D721Med (cell line): ENCODE data around the gene TPRX1.

Source experiments
- DNase-seq: peaks from one replicate; pipeline ENCODE4 v3.0.0; 2011; ENCODE audit warnings: low spot score; ENCODE audit not compliant: insufficient read length
- FAIRE-seq: peaks from 2 replicates; lab custom pipeline; 2011; peaks lifted over from hg19 to GRCh38; lab: Jason Lieb, UNC
- TF ChIP-seq, protein P1 (sequence below): IDR thresholded peaks from 2 replicates; pipeline ENCODE4 v1.5.1; 2012; ENCODE audit warnings: mild to moderate bottlenecking, control low read depth; ENCODE audit not compliant: insufficient read depth; ENCODE audit errors: missing control alignments

Gene TPRX1

GRCh38 chr19:47757617-47758442 is 46.5 kb downstream of the TPRX1 start:
- TF ChIP-seq, protein P1, sequence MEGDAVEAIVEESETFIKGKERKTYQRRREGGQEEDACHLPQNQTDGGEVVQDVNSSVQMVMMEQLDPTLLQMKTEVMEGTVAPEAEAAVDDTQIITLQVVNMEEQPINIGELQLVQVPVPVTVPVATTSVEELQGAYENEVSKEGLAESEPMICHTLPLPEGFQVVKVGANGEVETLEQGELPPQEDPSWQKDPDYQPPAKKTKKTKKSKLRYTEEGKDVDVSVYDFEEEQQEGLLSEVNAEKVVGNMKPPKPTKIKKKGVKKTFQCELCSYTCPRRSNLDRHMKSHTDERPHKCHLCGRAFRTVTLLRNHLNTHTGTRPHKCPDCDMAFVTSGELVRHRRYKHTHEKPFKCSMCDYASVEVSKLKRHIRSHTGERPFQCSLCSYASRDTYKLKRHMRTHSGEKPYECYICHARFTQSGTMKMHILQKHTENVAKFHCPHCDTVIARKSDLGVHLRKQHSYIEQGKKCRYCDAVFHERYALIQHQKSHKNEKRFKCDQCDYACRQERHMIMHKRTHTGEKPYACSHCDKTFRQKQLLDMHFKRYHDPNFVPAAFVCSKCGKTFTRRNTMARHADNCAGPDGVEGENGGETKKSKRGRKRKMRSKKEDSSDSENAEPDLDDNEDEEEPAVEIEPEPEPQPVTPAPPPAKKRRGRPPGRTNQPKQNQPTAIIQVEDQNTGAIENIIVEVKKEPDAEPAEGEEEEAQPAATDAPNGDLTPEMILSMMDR: no peak
- DNase-seq (no peak), FAIRE-seq (no peak)

DNA sequence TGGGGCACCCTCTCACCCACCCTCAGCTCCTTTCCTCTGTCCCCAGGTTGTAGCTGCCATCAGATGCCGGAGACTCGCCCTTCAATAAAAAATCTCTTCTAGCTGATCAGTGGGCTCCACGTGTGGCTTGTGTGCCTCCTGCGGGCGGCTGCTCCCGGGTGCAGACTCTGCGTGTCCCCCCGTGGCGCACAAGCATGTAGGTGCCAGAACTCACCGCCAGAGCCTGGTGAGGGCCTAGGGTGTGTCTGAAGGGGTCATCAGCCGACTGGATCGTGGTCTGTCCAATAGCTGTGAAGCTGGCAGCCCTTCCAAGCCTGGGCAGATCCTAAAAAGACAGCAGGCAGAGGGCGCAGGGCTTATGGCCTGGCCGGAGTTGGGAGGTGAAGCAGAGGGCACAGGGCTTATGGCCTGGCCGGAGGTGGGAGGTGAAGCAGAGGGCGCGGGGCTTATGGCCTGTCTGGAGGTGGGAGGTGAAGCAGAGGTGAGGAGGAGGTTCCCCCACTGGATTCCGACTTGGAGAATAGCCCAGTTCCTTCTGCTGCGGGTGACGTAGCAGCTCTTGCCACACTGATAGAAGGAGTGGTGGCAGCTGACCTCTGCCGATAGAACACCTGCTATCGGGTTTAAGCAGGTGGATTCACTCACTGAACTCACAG is 47.3 kb downstream of the TPRX1 start:
- DNase-seq (no peak), FAIRE-seq (no peak)

GRCh38 chr19:47756627-47756929 is 47.8 kb downstream of the TPRX1 start:
- TF ChIP-seq, protein P1: no peak
- FAIRE-seq (no peak), DNase-seq (no peak)

More for the DNA sequence above, 47.3 kb downstream of the TPRX1 start:
- TF ChIP-seq, protein P1: no peak

DNA sequence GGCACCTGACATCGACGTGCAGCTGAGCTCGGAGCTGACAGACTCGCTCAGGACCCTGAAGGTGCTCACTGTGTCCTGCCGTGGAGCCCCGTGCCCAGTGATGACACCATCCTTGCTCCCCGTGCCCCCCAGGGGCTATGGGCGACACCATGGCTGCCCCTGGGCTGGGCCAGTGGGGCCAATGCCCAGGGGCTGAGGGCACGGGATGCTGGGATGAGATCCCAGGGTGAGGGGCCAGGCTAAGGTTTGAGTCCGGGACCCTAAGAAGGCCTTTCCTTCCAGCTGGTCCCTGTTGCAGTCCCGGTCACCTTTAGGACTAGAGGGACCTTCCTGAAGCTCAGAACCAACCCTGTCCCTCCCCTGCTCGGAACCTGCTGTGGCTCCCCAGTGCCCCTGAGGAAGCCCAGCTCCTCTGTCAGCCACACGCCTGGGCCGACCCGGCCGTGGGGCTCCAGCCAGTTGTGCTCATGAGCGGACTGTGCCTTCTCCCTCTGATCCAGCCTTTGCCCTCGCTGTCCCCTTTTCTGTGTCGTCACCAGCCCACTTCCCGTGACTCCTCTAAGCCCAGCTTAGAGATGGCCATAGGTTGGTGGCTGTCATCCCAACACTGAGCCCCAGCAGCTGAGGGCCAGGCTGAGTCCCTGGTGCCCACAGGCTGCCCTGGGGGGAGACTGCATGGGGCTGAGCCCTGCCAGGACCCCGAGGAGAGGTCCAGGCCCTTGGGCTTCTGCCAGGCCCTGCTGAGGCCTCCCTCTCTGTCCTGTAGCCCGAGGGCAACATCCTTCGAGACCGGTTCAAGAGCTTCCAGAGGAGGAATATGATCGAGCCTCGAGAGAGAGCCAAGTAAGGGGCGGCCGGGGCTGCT is 48.4 kb downstream of the TPRX1 start:
- no peak for DNase-seq
- FAIRE-seq: no peak
- TF ChIP-seq, protein P1: no peak

DNA sequence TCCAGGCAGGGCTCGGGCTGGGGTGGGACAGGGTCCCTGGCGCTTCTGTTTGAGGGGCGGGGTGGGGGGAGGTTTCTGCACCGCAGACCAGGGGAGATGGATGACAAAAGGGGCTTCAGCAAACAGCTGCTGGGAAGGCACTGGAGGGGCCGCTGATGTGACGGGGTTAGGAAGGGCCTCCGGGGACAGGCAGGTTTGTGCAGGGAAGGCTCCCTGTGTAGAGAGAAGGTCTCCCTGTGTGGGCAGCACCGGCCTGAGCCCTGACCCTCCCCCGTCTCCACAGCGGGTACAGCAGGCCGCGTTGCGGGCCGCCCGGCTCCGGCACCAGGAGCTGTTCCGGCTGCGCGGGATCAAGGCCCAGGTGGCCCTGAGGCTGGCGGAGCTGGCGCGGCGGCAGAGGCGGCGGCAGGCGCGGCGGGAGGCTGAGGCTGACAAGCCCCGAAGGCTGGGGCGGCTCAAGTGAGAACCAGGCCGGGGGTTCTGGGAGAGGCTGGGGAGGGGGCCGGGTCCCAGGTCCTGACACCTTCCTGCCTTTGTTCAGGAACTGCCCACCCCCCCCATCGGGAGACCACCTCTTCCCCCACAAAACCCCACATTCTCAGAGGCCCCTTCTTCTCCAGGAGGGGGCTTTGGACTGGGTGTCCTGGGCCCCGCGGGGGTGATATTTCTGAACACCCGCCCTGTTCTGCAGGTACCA is 49.1 kb downstream of the TPRX1 start:
- TF ChIP-seq, protein P1: no peak
- FAIRE-seq (no peak), DNase-seq (no peak)

DNA sequence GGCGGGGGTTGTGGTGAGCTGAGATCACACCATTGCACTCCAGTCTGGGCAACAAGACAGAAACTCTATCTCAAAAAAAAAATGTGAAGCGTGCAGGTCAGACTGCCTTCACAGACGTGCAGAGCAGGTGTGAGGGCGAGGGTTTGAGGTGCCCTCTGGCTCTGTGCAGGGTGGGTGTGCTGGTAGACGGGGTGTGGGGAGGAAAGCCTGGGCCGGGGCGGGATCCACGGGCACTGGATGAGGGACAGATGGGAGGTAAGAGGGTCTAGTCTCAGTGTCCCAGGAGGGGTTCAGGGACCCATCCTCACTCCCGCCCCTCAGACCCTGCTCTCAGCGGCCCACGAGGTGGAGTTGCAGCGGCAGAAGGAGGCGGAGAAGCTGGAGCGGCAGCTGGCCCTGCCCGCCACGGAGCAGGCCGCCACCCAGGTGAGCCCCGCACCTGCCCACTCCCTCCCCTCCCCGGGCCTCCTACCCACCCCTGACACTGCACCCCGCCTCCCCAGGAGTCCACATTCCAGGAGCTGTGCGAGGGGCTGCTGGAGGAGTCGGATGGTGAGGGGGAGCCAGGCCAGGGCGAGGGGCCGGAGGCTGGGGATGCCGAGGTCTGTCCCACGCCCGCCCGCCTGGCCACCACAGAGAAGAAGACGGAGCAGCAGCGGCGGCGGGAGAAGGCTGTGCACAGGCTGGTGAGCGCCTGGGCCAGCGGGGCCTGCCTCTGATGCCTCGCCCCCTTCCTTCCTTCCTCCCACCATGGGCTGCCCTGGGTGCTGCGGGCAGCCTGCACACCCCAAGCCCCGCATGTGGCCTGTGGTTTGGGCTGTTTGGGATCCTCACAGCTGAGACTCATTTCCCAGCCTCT is 49.9 kb downstream of the TPRX1 start:
- FAIRE-seq: no peak
- TF ChIP-seq, protein P1: no peak

More for the DNA sequence above, 49.9 kb downstream of the TPRX1 start:
- no peak for DNase-seq
